HCT116 (cell line): ENCODE results near the gene WNT3A.

Experiments
- ATF3 ChIP-seq: IDR thresholded peaks from 2 replicates; pipeline ENCODE4 v1.6.1; 2012
- CBX3 ChIP-seq: IDR thresholded peaks from 2 replicates; pipeline ENCODE4 v1.6.1; 2012; ENCODE audit warnings: low read depth
- CTCF ChIP-seq, 3 experiments: fragments of 200-600 bp in 1 of 3; sonication (generic) in 1 of 3; IDR thresholded peaks in 2 of 3; conservative IDR thresholded peaks in 1 of 3; 2 replicates each; pipeline ENCODE4 v1.5.1; 2012 to 2017; ENCODE audit warnings: low read depth in 2 of 3, low read length in 2 of 3, antibody characterized with exemption in 1 of 3, borderline replicate concordance in 1 of 3, control low read depth in 1 of 3, mild to moderate bottlenecking in 1 of 3, mixed read lengths in 1 of 3, mixed run types in 1 of 3, moderate library complexity in 1 of 3; ENCODE audit not compliant: insufficient read depth in 1 of 3
- EZH2 ChIP-seq: fragments of 200-600 bp; sonication (generic); IDR thresholded peaks from 2 replicates; pipeline ENCODE4 v1.6.1; 2017; ENCODE audit warnings: antibody characterized with exemption, mixed run types
- EZH2phosphoT487 ChIP-seq: fragments of 200-600 bp; IDR thresholded peaks from 2 replicates; pipeline ENCODE4 v1.6.1; 2018; ENCODE audit warnings: antibody characterized with exemption, borderline replicate concordance
- FOSL1 ChIP-seq: IDR thresholded peaks from 2 replicates; pipeline ENCODE4 v1.6.1; 2012; ENCODE audit warnings: low read depth
- JUND ChIP-seq: IDR thresholded peaks from 2 replicates; pipeline ENCODE4 v1.6.1; 2012
- POLR2A ChIP-seq: IDR thresholded peaks from 2 replicates; pipeline ENCODE4 v1.7.0; 2011; ENCODE audit warnings: borderline replicate concordance; ENCODE audit not compliant: insufficient read depth, insufficient read length; ENCODE audit errors: extremely low read depth
- POLR2AphosphoS5 ChIP-seq: IDR thresholded peaks from 2 replicates; pipeline ENCODE4 v1.6.1; 2011; ENCODE audit warnings: mild to moderate bottlenecking, low read depth, low read length, moderate library complexity
- REST ChIP-seq: IDR thresholded peaks from 2 replicates; pipeline ENCODE4 v1.6.1; 2012; ENCODE audit warnings: low read depth
- SRF ChIP-seq: IDR thresholded peaks from 2 replicates; pipeline ENCODE4 v1.6.1; 2012; ENCODE audit warnings: low read depth
- ZNF274 ChIP-seq: fragments of 200-500 bp; sonication (Bioruptor generic); IDR thresholded peaks from 2 replicates; pipeline ENCODE4 v1.6.1; 2014; ENCODE audit warnings: mild to moderate bottlenecking, low read depth, low read length, inconsistent platforms

GRCh38 chr1:228059634-228060457 lies 53.0 kb downstream of the WNT3A start:
- TF ChIP-seq ATF3 = no peak
- no peak for TF ChIP-seq CTCF (IDR thresholded peaks at IDR 0.05 in 2 of 3, conservative IDR thresholded peaks at IDR 0.05 in 1 of 3; ENCODE audit: borderline replicate concordance in 1 of 3, insufficient read depth in 1 of 3, low read depth in 2 of 3, low read length in 2 of 3)
- TF ChIP-seq POLR2AphosphoS5 = no peak
- no peak for TF ChIP-seq ZNF274
- no peak for TF ChIP-seq EZH2
- no peak for TF ChIP-seq JUND
- no peak for TF ChIP-seq POLR2A
- TF ChIP-seq SRF = no peak
- TF ChIP-seq EZH2phosphoT487 = no peak
- no peak for TF ChIP-seq REST
- no peak for TF ChIP-seq CBX3
- no peak for TF ChIP-seq FOSL1
